GM04504 (cell line): ENCODE measurements around the gene ZNF157.

Source experiments
- DNase-seq: peaks from one replicate; pipeline ENCODE4 v3.0.0-alpha.2; 2012; ENCODE audit warnings: low read depth

ZNF157 gene

DNA sequence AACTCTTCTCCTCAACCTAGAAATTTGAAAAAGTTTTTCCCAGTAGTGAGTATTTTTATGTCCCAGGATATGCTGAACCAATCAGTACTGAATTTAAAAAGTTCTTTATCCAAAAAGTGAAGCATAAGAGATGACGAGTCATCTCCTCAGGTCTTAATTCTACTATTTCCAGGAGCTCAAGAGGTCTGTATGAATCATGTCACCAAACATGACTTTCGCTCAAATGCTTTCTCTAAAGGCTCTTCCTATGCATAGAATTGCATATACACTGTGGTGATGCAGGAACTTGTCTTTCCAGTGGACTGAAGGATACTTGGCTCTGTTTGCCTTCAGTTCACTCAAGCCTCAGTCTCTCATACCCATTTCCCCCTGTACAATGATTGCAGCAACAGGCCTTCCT, 76.6 kb downstream of the ZNF157 start:
- no peak for DNase-seq

DNA sequence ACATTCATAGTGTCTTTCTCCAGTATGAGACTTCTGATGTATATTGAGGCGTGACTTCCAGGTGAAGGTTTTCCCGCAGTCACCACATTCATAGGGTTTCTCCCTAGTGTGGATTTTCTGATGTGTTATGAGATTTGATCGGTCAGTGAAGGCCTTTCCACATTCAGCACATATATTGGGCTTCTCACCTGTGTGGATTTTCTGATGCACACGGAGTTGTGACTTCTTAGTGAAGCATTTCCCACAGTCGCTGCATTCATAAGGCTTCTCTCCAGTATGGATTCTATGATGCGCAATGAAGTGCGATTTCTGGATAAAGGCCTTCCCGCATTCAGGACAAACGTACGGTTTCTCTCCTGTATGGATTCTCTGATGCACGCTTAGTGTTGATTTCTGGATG, 77.2 kb downstream of the ZNF157 start:
- no peak for DNase-seq

DNA sequence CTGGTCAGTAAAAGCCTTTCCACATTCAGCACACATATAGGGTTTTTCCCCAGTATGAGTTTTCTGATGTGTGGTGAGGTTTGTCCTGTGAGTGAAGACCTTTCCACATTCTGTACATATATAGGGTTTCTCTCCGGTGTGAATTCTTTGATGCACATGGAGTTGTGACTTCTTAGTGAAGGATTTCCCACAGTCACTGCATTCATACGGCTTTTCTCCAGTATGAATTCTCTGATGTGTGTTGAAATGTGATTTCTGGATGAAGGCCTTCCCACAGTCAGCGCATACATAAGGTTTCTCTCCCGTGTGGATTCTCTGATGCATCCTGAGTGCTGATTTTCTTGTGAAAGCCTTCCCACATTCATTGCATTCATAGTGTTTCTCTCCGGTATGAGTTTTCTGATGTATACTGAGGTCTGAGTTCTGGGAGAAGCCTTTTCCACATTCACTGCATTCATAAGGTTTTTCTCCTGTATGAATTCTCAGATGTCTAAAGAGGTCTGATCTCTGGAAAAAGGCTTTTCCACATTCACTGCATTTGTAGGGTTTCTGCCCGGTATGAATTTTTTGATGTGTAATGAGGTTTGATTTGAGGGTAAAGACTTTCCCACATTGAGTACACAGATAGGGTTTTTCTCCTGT, 77.9 kb downstream of the ZNF157 start:
- no peak for DNase-seq

DNA sequence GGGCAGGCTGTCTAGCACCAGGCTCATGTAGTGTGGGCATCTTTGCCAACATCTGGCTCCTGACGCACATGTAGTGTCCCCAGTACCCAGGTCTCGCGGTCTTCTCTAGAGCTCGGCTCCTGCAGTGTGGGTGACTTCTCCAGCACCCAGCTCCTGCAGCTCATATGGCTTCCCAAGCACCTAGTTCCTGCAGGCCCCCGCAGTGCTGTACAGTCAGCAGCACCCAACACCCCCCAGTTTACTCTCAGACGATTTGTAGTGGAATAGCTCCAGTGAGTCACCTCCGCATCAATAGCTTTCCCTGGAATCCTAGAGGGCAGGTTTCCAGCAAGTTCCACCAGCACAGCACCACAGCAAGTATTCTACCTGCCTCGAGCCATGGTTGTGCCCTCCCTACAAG, 81.7 kb downstream of the ZNF157 start:
- no peak for DNase-seq

DNA sequence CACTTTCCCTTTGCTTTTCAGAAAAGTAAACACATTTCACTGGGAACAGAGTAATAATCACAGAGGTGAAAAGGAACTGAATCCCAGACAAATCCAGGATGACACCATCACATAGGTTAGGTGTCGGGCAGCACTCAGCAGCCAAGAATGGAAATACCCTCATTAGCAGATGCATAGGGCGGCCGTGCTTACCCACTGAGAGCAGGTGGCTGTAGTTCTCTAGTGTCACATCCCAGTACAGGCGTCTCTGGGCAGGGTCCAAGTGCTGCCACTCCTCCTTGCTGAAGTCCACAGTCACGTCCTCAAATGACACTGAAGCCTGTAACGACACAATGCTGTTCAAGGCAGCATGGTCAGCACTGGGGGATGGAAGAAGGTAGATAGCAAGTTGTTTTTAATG, 85.7 kb downstream of the ZNF157 start:
- DNase-seq = no peak

DNA sequence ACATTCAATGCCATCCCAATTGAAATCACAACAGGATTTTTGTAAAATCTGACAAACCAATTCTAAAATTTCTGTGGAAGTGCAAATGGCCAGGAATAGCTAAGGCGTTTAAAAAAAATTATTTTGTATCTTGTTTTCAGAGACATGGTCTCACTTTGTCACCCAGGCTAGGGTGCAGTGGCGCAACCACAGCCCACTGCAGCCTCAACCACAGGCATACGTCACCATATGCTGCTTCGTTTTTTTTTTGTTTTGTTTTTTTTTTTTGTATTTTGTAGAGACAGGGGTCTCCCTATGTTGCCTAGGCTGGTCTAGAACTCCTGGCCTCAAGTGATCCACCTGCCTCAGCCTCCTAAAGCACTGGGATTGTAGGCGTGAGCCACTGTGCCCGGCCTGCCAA, 88.2 kb downstream of the ZNF157 start:
- no peak for DNase-seq

DNA sequence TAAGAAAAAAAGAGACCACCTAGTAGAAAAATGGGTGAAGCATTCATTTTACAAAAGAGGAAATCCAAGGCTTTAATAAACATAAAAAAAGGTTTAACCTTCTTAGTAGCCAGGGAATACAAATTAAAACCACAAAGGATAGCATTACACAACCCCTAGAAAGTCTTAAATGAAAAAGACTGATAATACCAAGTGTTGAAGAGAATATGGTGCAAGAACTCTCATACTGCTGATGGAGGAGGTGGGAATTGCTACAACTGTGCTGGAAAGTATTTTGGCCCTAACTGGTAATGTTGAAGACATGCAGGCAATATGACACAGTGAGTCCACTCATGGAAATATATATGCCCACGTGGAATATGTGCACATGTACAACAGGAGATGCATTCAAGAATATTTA, 90.2 kb downstream of the ZNF157 start:
- no peak for DNase-seq
